ENCODE data around the gene DNASE2. TPM values are rescaled to one million over a fixed set of nuclear protein-coding genes. Genes with fewer than 3 reads are reported as not detected.

DNASE2 gene
- polyA plus RNA-seq, 3 donors, result 38.8 to 91.6 (median 44.8) TPM

DNA sequence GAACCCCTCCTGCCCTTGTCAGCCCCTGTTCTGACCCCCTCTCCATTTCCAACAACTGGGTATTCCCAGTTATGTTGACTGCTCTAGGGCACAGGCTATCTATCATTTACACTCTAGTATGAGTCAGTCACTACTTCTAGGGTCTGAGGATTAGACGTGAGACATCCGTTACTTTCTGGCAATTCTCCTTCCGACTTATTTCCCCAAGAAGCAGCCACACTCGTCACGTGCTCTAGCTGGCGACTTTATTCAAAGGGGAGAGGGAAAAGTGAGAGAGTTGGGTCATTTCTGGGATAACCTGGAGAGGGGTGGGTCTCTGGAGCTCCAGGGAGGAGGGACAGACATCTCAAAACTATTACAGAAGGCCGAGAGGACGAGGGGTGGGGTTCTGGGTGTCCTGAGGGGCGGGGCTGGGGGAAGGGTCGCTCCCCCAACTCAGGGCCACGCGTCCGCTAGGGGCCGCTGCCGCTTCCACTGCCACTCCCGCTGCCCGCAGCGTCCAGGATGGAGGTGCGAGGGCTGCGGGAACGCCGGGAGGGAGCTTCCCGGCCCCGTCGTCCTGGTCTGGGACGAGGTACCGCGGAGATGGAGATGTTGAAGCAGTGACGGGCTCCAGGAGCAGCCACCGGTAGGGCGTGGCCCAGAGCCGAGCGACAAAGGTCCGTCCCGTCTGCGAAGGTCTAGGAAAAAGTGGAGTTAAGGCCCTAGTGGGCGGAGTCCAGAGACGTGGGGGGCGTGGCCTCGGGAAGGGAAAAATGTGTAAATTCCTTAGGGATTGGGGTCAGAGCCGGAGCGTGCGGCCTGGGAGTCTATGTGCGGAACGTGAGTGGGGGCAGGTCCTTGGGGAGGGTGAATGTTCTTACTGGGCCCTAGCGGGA, 55.8 kb downstream of the DNASE2 start:
- Histone ChIP-seq H3K79me2 (ENCODE audit: insufficient read depth, low read length) (no peaks in the 10 kb centered on the region), H3K27ac (ENCODE audit: low read depth in 1 of 2, low read length in 2 of 2) (no peak overlapping the region), H3K36me3 (replicated peaks in 1 of 2; ENCODE audit: control insufficient read depth in 1 of 2, insufficient read depth in 2 of 2, low read length in 2 of 2) (no peaks in the 10 kb centered on the region), H3K4me1 (ENCODE audit: control insufficient read depth in 1 of 2, insufficient read depth in 2 of 2, low read length in 2 of 2) (peaks cover 7% of the 10 kb centered on the region in 2 donors), H2AFZ (ENCODE audit: insufficient read depth, low read depth, low read length, poor library complexity, severe bottlenecking) (peak overlapping the region; percentile 69), H3K4me2 (replicated peaks; ENCODE audit: extremely low read depth, low read length, poor library complexity, severe bottlenecking) (peak overlapping the region; percentile 46), H3K9ac (ENCODE audit: insufficient read depth, low read length, poor library complexity, severe bottlenecking) (no peak overlapping the region), H3K27me3 (ENCODE audit: control insufficient read depth in 2 of 2, insufficient read depth in 2 of 2, low read length in 2 of 2) (peaks cover 2 to 34% of the 10 kb centered on the region in 2 donors), H4K20me1 (ENCODE audit: insufficient read depth, low read length) (no peaks in the 10 kb centered on the region), H3K9me3 (replicated peaks in 1 of 2; ENCODE audit: control insufficient read depth in 1 of 2, insufficient read depth in 1 of 2, low read length in 2 of 2) (no peaks in the 10 kb centered on the region), H3K4me3 (replicated peaks in 1 of 3; ENCODE audit: low read depth in 2 of 3, low read length in 3 of 3) (peak overlapping the region in 1 of 3 experiments; percentile 21)
- H3K36me3 Mint-ChIP-seq, result no peaks in the 10 kb centered on the region
- peaks cover 0 to 13% (median 7%) of the 10 kb centered on the region in 7 donors for H3K9me3 Mint-ChIP-seq
- TF ChIP-seq, protein P1, sequence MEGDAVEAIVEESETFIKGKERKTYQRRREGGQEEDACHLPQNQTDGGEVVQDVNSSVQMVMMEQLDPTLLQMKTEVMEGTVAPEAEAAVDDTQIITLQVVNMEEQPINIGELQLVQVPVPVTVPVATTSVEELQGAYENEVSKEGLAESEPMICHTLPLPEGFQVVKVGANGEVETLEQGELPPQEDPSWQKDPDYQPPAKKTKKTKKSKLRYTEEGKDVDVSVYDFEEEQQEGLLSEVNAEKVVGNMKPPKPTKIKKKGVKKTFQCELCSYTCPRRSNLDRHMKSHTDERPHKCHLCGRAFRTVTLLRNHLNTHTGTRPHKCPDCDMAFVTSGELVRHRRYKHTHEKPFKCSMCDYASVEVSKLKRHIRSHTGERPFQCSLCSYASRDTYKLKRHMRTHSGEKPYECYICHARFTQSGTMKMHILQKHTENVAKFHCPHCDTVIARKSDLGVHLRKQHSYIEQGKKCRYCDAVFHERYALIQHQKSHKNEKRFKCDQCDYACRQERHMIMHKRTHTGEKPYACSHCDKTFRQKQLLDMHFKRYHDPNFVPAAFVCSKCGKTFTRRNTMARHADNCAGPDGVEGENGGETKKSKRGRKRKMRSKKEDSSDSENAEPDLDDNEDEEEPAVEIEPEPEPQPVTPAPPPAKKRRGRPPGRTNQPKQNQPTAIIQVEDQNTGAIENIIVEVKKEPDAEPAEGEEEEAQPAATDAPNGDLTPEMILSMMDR (IDR thresholded peaks at IDR 0.05), result peak; percentile 61
- WGBS (ENCODE audit: insufficient coverage), result 9% methylated on average over 38 of the region's 46 CpGs
- H3K4me3 Mint-ChIP-seq, result peak overlapping the region; percentile 20 to 76
- H3K27ac Mint-ChIP-seq, result peak overlapping the region in 1 of 7 donors; percentile 82
- peaks cover 14% of the 10 kb centered on the region for H3K4me1 Mint-ChIP-seq
- peak in 2 of 3 donors; percentile 22 to 39 for DNase-seq
- intact Hi-C loops (cut with micrococcal nuclease), result no loop called here
- H3K27me3 Mint-ChIP-seq (ENCODE audit: low read depth in 3 of 3), result peaks cover 29 to 59% (median 31%) of the 10 kb centered on the region in 3 donors

Small RNAs within 50 kb of the gene (small RNA-seq; reads per million reads assigned to genes)
- not detected for gene MIR5695 (ENCODE audit: insufficient read length, low read depth)
- gene MIR6794 (ENCODE audit: insufficient read length, low read depth), result not detected

Other genes with a start within 250 kb of the DNASE2 start
- 100 to 1,000 TPM; 218 to 305 (median 295) TPM for gene MAN2B1, start 214.7 kb downstream of the DNASE2 start, polyA plus RNA-seq
- gene WDR83, start 214.6 kb downstream of the DNASE2 start, polyA plus RNA-seq, result 1 to 10 TPM; 7.9 to 9.9 (median 8.5) TPM
- 100 to 1,000 TPM in 1 of 3 donors, 10 to 100 TPM in 2; 51.0 to 130 (median 53.4) TPM for gene DHPS, start 199.6 kb downstream of the DNASE2 start, polyA plus RNA-seq
- gene GNG14, start 193.5 kb downstream of the DNASE2 start, polyA plus RNA-seq, result not detected
- 1 to 10 TPM; 4.4 to 7.2 (median 5.1) TPM for gene FBXW9, start 184.8 kb downstream of the DNASE2 start, polyA plus RNA-seq
- 10 to 100 TPM in 1 of 3 donors, under 1 TPM in 2; 0.28 to 45.2 (median 0.52) TPM for gene TNPO2, start 157.5 kb downstream of the DNASE2 start, polyA plus RNA-seq
- 100 to 1,000 TPM; 152 to 187 (median 175) TPM for gene TRIR, start 146.8 kb downstream of the DNASE2 start, polyA plus RNA-seq
- gene GET3, start 144.0 kb downstream of the DNASE2 start, polyA plus RNA-seq, result 100 to 1,000 TPM in 2 of 3 donors, 10 to 100 TPM in 1; 97.5 to 122 (median 108) TPM
- gene BEST2, start 129.7 kb downstream of the DNASE2 start, polyA plus RNA-seq, result not detected
- 10 to 100 TPM in 1 of 3 donors, 1 to 10 TPM in 1, under 1 TPM in 1; 0.55 to 28.6 (median 1.1) TPM for gene HOOK2, start 105.9 kb downstream of the DNASE2 start, polyA plus RNA-seq
- 1,000 to 10,000 TPM; 1,279 to 3,167 (median 1,468) TPM for gene JUNB, start 90.0 kb downstream of the DNASE2 start, polyA plus RNA-seq
- gene PRDX2, start 79.6 kb downstream of the DNASE2 start, polyA plus RNA-seq, result 10 to 100 TPM; 40.0 to 71.5 (median 46.7) TPM
- gene THSD8, start 79.4 kb downstream of the DNASE2 start, polyA plus RNA-seq, result 1 to 10 TPM in 1 of 3 donors, not detected in 2; 4.0 TPM
- 10 to 100 TPM in 2 of 3 donors, 1 to 10 TPM in 1; 8.7 to 21.5 (median 15.2) TPM for gene RNASEH2A, start 74.9 kb downstream of the DNASE2 start, polyA plus RNA-seq
- not detected for gene RTBDN, start 46.9 kb downstream of the DNASE2 start, polyA plus RNA-seq
- 1 to 10 TPM in 2 of 3 donors, under 1 TPM in 1; 0.28 to 3.6 (median 1.1) TPM for gene MAST1, start 42.9 kb downstream of the DNASE2 start, polyA plus RNA-seq
- gene KLF1, start 5.8 kb upstream of the DNASE2 start, polyA plus RNA-seq, result under 1 TPM; 0.24 to 0.45 (median 0.28) TPM
- gene GCDH, start 9.7 kb upstream of the DNASE2 start, polyA plus RNA-seq, result 10 to 100 TPM in 1 of 3 donors, 1 to 10 TPM in 2; 7.3 to 30.5 (median 9.6) TPM
- under 1 TPM in 1 of 3 donors, not detected in 2; 0.35 TPM for gene SYCE2, start 37.8 kb upstream of the DNASE2 start, polyA plus RNA-seq
- 10 to 100 TPM; 29.0 to 49.2 (median 47.9) TPM for gene FARSA, start 52.3 kb upstream of the DNASE2 start, polyA plus RNA-seq
- gene CALR, start 57.2 kb upstream of the DNASE2 start, polyA plus RNA-seq, result 100 to 1,000 TPM; 109 to 441 (median 133) TPM
- 10 to 100 TPM; 45.5 to 88.0 (median 55.3) TPM for gene RAD23A, start 64.4 kb upstream of the DNASE2 start, polyA plus RNA-seq
- 10 to 100 TPM in 2 of 3 donors, 1 to 10 TPM in 1; 8.3 to 42.4 (median 31.6) TPM for gene GADD45GIP1, start 75.8 kb upstream of the DNASE2 start, polyA plus RNA-seq
- gene DAND5, start 88.1 kb upstream of the DNASE2 start, polyA plus RNA-seq, result not detected
- gene NFIX, start 114.0 kb upstream of the DNASE2 start, polyA plus RNA-seq, result 1 to 10 TPM in 1 of 3 donors, under 1 TPM in 2; 0.25 to 3.7 (median 0.90) TPM
- gene LYL1, start 221.4 kb upstream of the DNASE2 start, polyA plus RNA-seq, result 10 to 100 TPM; 35.7 to 51.1 (median 37.1) TPM
- gene TRMT1, start 235.3 kb upstream of the DNASE2 start, polyA plus RNA-seq, result 10 to 100 TPM; 14.5 to 94.7 (median 14.5) TPM
- 10 to 100 TPM in 1 of 3 donors, 1 to 10 TPM in 2; 1.1 to 20.1 (median 2.2) TPM for gene NACC1, start 236.8 kb upstream of the DNASE2 start, polyA plus RNA-seq